HepG2 (cell line): ENCODE results near the gene STIM2. TPM values are rescaled to one million over a fixed set of nuclear protein-coding genes. Genes with fewer than 3 reads are reported as not detected.
A peak's percentile ranks its signal among the peaks of the same experiment; 100 is the strongest.

Experiments used
- AGO1 ChIP-seq: fragments of 200-400 bp; formaldehyde crosslinking; IDR thresholded peaks from 2 replicates; pipeline ENCODE4 v1.6.1; 2017; ENCODE audit warnings: mild to moderate bottlenecking, low read depth, low read length, moderate library complexity; ENCODE audit not compliant: poor library complexity, severe bottlenecking
- CENPBD1 ChIP-seq: sonication (generic); formaldehyde crosslinking; IDR thresholded peaks from 2 replicates; pipeline ENCODE4 v1.8.0; 2022; ENCODE audit warnings: missing genetic modification reagents, low read depth, mild to moderate bottlenecking, borderline replicate concordance
- CREBL2 ChIP-seq: sonication (generic); formaldehyde crosslinking; IDR thresholded peaks from 2 replicates; pipeline ENCODE4 v1.8.1; 2023; ENCODE audit warnings: missing genetic modification reagents, mild to moderate bottlenecking, borderline replicate concordance
- EP300 ChIP-seq, 3 experiments: sonication (generic) in 1 of 3; formaldehyde crosslinking in 1 of 3; IDR thresholded peaks; 2 replicates each; pipeline versions ENCODE4 v1.5.1 to v1.6.1; 2011 to 2020; ENCODE audit warnings: low read depth in 2 of 3, low read length in 2 of 3, borderline replicate concordance in 1 of 3, improper control_type of control experiment in 1 of 3, mild to moderate bottlenecking in 1 of 3, missing genetic modification reagents in 1 of 3, moderate library complexity in 1 of 3
- ETV5 ChIP-seq: IDR thresholded peaks from 2 replicates; pipeline ENCODE4 v1.6.1; 2018; ENCODE audit warnings: missing biosample characterization, missing genetic modification reagents, inconsistent platforms, borderline replicate concordance
- FLYWCH1 ChIP-seq: sonication (generic); formaldehyde crosslinking; IDR thresholded peaks from 2 replicates; pipeline ENCODE4 v1.8.1; 2023; ENCODE audit warnings: mild to moderate bottlenecking, missing genetic modification reagents
- FOXA1 ChIP-seq, 2 experiments: fragments of 450-650 bp in 1 of 2; sonication (generic) in 1 of 2; formaldehyde crosslinking in 1 of 2; IDR thresholded peaks; 2 replicates each; pipeline versions ENCODE4 v1.4.0 to v1.6.1; 2016 to 2020; ENCODE audit warnings: missing genetic modification reagents in 1 of 2
- FOXC1 ChIP-seq: sonication (generic); formaldehyde crosslinking; IDR thresholded peaks from 2 replicates; pipeline ENCODE4 v1.8.0; 2022; ENCODE audit warnings: mild to moderate bottlenecking, missing genetic modification reagents, borderline replicate concordance
- HHEX ChIP-seq: IDR thresholded peaks from 2 replicates; pipeline ENCODE4 v1.6.1; 2016; ENCODE audit warnings: control low read depth
- MXD4 ChIP-seq: IDR thresholded peaks from 2 replicates; pipeline ENCODE4 v1.6.1; 2016; ENCODE audit warnings: mild to moderate bottlenecking, missing biosample characterization, missing genetic modification reagents
- NFE2 ChIP-seq: sonication (generic); formaldehyde crosslinking; IDR thresholded peaks from 2 replicates; pipeline ENCODE4 v1.4.0; 2020; ENCODE audit warnings: missing genetic modification reagents
- NFIC ChIP-seq: IDR thresholded peaks from 2 replicates; pipeline ENCODE4 v1.6.1; 2012; ENCODE audit warnings: mild to moderate bottlenecking, low read length, inconsistent platforms
- PAWR ChIP-seq: sonication (generic); formaldehyde crosslinking; IDR thresholded peaks from 2 replicates; pipeline ENCODE4 v1.4.0; 2020; ENCODE audit warnings: missing genetic modification reagents, mild to moderate bottlenecking, borderline replicate concordance
- POLR2AphosphoS2 ChIP-seq: IDR thresholded peaks from 2 replicates; pipeline ENCODE4 v1.6.1; 2011; ENCODE audit warnings: low read depth, low read length, improper control_type of control experiment
- POLR2AphosphoS5 ChIP-seq: IDR thresholded peaks from 2 replicates; pipeline ENCODE4 v1.6.1; 2012; ENCODE audit warnings: low read depth, low read length
- RFX3 ChIP-seq: IDR thresholded peaks from 2 replicates; pipeline ENCODE4 v1.6.1; 2016; ENCODE audit warnings: missing biosample characterization, missing genetic modification reagents
- RNF219 ChIP-seq: sonication (generic); formaldehyde crosslinking; IDR thresholded peaks from 2 replicates; pipeline ENCODE4 v1.5.0; 2020; ENCODE audit warnings: mild to moderate bottlenecking, missing genetic modification reagents
- SNAPC5 ChIP-seq: sonication (generic); formaldehyde crosslinking; IDR thresholded peaks from 2 replicates; pipeline ENCODE4 v1.8.1; 2023; ENCODE audit warnings: mild to moderate bottlenecking, missing genetic modification reagents, borderline replicate concordance
- STAG1 ChIP-seq: sonication (generic); formaldehyde crosslinking; IDR thresholded peaks from 2 replicates; pipeline ENCODE4 v1.4.0; 2020; ENCODE audit warnings: missing genetic modification reagents
- THAP11 ChIP-seq: IDR thresholded peaks from 2 replicates; pipeline ENCODE4 v1.6.1; 2016; ENCODE audit warnings: missing biosample characterization, missing genetic modification reagents
- THAP9 ChIP-seq: sonication (generic); formaldehyde crosslinking; IDR thresholded peaks from 2 replicates; pipeline ENCODE4; 2020; ENCODE audit warnings: missing genetic modification reagents, mild to moderate bottlenecking, borderline replicate concordance
- YEATS2 ChIP-seq: sonication (generic); formaldehyde crosslinking; IDR thresholded peaks from 2 replicates; pipeline ENCODE4 v1.4.0; 2020; ENCODE audit warnings: missing genetic modification reagents, borderline replicate concordance
- ZNF616 ChIP-seq: sonication (generic); formaldehyde crosslinking; IDR thresholded peaks from 2 replicates; pipeline ENCODE4 v1.5.0; 2020; ENCODE audit warnings: low read depth, mild to moderate bottlenecking, missing genetic modification reagents
- ZNF841 ChIP-seq: sonication (generic); formaldehyde crosslinking; IDR thresholded peaks from 2 replicates; pipeline ENCODE4 v1.8.1; 2023; ENCODE audit warnings: missing genetic modification reagents, borderline replicate concordance
- polyA plus RNA-seq, 8 experiments: library from polyadenylated mRNA; depleted of rRNA in 3 of 8; stranded (reverse) in 7 of 8; unstranded in 1 of 8; fragments of >200 nt; fragmentation: Illumina TruSeq in 4 of 8; extraction: Trizol in 4 of 8; gene quantifications; 2 replicates each; pipeline versions ENCODE4 v1.2.1 to v1.2.3, GENCODE V29; 2011 to 2016; ENCODE audit warnings: low read depth in 4 of 8, missing spikeins in 1 of 8, mixed read lengths in 1 of 8; ENCODE audit not compliant: insufficient read depth in 1 of 8
- total RNA-seq, 5 experiments: library from RNA; depleted of rRNA; stranded (reverse); fragments of >200 nt; fragmentation: Illumina TruSeq; extraction: Trizol; gene quantifications; 2 replicates each; pipeline ENCODE4 v1.2.3, GENCODE V29; 2016; ENCODE audit warnings: low read depth in 1 of 5

The STIM2 gene
- total and polyA plus RNA-seq, 2 of the 13 experiments (the other 11 are each of a cell fraction or from before 2014, with no cell fraction given), result 19.3 to 19.4 TPM

GRCh38 chr4:26821677-26822503 lies 38.8 kb upstream of the STIM2 start (continued):
- TF ChIP-seq THAP9 (CRISPR knock-in tag), result no peak; the same call in 1 of the 2 replicates
- TF ChIP-seq FOXA1 (IDR thresholded peaks at IDR 0.05), result 0 out of 2 replicates have a peak, but pooled peaks have one; percentile 43
- TF ChIP-seq FOXA1 (CRISPR knock-in tag; IDR thresholded peaks at IDR 0.05), result peak; percentile 73
- TF ChIP-seq CENPBD1 (CRISPR knock-in tag), result no peak
- TF ChIP-seq NFIC, result peak; percentile 75
- no peak for TF ChIP-seq CREBL2 (CRISPR knock-in tag)
- TF ChIP-seq ETV5 (CRISPR knock-in tag), result peak; percentile 78; the same call in 1 of the 2 replicates
- TF ChIP-seq FOXC1 (CRISPR knock-in tag), result no peak
- no peak for TF ChIP-seq MXD4 (CRISPR knock-in tag)
- peak; percentile 59 for TF ChIP-seq STAG1 (CRISPR knock-in tag)
- no peak for TF ChIP-seq POLR2AphosphoS5
- TF ChIP-seq ZNF841, result no peak
- no peak for TF ChIP-seq PAWR (CRISPR knock-in tag)
- no peak; the same call in 1 of the 2 replicates for TF ChIP-seq HHEX (CRISPR knock-in tag)
- peak in 1 of 2 experiments; percentile 78; a peak in 2 of 4 replicates for TF ChIP-seq EP300 (IDR thresholded peaks at IDR 0.05; ENCODE audit: low read depth in 2 of 2, low read length in 2 of 2)
- TF ChIP-seq EP300 (CRISPR knock-in tag; IDR thresholded peaks at IDR 0.05; ENCODE audit: borderline replicate concordance), result no peak
- TF ChIP-seq RNF219 (CRISPR knock-in tag), result no peak
- TF ChIP-seq THAP11 (CRISPR knock-in tag), result peak; percentile 50; the same call in 1 of the 2 replicates
- TF ChIP-seq NFE2 (CRISPR knock-in tag), result no peak
- TF ChIP-seq SNAPC5 (CRISPR knock-in tag), result no peak
- TF ChIP-seq ZNF616, result no peak
- TF ChIP-seq AGO1, result no peak
- TF ChIP-seq POLR2AphosphoS2, result no peak
- no peak for TF ChIP-seq YEATS2 (CRISPR knock-in tag)
- TF ChIP-seq RFX3 (CRISPR knock-in tag), result no peak
- TF ChIP-seq FLYWCH1 (CRISPR knock-in tag), result no peak
